Brain pericyte (primary cell): ENCODE data around the gene B4GALT3.
"Not testable (repeated sequence)": the region's sequence is repeated elsewhere in the genome, so short reads cannot be mapped to it uniquely, and the experiment has no call there.

Experiments
- DNase-seq: peaks from one replicate; pipeline ENCODE4 v3.0.0-alpha.2; 2012; ENCODE audit warnings: low read depth, low spot score

B4GALT3 gene

DNA sequence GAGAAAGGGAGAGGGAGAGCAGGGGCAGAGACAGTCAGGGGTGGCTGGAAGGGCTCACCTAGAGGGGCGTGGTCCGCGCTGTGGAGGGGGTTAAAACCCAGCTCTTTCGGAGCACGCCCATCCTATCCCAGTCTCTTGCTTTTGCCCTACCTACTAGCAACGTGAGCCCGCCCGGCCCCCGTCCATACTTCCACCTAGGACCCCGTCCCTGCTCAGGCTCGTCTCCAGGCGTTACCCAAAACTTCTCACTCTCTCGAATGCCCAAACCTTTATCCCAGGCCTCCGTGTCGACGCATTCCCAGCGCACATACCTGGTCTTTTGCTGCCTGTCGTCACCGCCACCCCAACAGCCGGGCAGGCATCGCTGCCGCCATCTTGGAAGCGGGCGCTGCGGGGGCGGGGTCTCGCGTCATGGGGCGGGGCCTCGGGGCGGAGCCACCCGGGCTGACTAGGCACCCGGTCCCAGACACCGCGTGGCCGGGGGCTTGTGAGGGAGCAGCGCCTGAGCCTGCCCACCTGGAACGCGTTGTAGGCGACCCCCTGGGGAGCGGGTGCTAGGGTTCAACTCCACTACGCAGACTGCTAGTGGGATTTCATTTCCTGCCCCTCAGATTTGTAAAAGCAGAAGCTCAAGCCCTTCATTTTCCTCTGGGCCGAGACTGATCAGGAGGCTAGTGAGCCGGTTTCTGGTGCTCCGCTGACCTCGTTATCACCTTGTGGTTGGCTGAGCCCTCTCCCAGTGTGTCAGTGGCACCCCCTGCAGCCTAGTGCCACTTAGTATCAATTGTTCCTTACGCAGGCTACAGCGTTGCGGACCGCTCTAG is at the start of gene B4GALT3:
TSS of gene B4GALT3 (minus strand) at position 396 of the 824 bp plus-strand sequence. CDS start 1,447 bp downstream, outside the sequence.
- peak; percentile 46 for DNase-seq

DNA sequence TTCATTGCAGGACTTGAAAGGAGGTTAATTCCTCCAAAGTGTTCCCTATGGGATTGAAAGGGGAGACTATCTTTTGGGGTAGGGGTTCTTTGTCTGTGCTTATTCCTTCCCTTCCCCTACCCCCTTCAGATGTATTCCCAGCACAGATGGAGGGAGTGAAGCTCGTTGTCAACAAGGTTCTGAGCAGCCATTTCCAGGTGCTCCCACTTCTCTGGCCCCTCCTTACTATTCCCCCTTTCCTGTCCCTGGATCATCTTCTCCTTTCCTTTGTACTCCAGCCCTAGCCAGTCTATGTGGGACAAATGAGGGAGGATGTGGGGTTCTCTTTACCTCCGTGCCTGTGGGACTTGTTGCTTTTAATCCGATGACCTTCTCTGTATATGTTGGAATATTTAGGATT is 49.5 kb upstream of the B4GALT3 start:
- DNase-seq = no peak

DNA sequence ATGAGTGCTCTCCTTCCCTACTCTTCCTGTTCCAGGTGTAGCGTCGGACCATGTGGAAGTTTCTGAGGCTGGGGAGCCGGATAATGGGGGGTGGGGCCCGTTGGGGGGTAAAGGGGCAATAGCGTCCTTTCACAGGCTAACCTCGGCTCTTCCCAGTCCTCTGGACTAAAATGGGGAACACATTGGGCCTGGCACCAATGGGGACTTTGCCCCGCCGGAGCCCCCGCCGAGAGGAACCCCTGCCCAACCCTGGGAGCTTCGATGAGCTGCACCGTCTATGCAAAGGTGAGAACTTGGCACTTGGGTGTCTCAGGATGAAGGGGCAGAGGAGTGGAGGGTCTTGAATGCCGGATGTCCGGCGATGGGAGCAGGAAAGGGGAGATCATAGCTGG is 49.0 kb upstream of the B4GALT3 start:
- DNase-seq = no peak

DNA sequence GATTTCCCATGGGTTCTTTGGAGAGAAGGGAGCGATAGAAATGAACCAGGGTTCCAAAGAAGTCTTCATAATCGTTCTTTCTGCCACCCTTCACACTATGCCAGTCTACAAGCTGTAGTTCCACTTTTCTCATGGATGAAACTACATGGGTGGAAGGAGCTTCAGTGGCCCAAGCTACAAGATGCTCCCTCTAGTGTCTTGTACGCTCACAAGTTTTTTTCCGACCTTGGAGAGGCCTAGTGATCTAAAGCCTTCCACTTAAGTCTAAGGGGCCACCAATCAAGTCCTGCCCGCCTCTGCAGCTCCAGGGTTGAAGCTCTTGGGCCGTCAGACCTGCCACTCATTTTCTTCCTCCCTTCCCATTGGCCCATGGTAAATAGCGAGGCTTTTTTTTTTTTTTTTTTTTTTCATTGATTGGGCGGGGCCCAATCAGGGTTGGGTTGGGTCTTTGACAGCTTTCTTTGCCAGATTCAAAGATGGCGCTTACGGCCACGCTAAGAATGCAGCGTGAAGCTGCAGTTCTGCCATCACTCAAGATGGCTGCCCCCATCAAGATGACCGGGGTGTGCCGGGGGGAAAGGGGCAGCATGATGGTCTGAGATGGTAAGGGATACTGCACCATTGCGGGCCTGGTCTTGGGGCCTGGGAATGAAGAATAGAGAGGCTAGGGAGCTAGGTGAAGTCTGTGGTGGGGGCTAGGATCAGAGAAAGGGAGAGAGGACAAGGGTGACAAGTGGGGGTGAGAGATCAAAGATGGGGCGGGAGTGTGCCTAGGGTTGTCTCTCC is 48.4 kb upstream of the B4GALT3 start, which contains the start of gene TOMM40L:
TSS of gene TOMM40L (plus strand) at position 527 of the 786 bp plus-strand sequence. CDS start 430 bp downstream, outside the sequence.
- DNase-seq = peak; percentile 98

DNA sequence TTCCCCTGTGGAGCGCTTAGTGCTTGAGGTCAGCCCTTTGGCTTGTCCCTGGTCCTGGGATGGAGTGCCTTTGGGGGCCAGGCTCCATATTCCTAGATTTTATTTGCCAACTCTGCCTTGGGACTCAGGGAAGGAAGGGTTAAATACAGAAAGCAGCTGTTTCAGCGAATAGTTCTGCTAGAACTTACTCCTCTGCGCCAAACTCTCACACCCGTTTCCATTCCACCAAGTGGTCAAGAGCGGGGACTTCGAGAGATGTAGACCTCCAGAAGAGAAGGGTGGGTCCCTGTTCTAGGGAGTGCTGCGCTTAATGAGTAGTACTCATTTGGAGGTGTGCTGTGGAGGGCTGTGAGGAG is 47.8 kb upstream of the B4GALT3 start:
- DNase-seq = no peak

DNA sequence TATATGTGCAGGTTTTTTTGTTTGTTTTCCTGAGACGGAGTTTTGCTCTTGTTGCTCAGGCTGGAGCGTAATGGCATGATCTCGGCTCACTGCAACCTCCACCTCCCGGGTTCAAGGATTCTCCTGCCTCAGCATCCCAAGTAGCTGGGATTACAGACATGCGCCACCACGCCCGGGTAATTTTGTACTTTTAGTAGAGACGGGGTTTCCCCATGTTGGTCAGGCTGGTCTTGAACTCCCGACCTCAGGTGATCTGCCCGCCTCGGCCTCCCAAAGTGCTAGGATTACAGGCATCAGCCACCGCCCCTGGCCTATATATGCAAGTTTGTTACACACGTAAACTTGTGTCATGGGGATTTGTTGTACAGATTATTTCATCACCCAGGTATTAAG is 47.4 kb upstream of the B4GALT3 start:
- DNase-seq = not testable (repeated sequence)

DNA sequence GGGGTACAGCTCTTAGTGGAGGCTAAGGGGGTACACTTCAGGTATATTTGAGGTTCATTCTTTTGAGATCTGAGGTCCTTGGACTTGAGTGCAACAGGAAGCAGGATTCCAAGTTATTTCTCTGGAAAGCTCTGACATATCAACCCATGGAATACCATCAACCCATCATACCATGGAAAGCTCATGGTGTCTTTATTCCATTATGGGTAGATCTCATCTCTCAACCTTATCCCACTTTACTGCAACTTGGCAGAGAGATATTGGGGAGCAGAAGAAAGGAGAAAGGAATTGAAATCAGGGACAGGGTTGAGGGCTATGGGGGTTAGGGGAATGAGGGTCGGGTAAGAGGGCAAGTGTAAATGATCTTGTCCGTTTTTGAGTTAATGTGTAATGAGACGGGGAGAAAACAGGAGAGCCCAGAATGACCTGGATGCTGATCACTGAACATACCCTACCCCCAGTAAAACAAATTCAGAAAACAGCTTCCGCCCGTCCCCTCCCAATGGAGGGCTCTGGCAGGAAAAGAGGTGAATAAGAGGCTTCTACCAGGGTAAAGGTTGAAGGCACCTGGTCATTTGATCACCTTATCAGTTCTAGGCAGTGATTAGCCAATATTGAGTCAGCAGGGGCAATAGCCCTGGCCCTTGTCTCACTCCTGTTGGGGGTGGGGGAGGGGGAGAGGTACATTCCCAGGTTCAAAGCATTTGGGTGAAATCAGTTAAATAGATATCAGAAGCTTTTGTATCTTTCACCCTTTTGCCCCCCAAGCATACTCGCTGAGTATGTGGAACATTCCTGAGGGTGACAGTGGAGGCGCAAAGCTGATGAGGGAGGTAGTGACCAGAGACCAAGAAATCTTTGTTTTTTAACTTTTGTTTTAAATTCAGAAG is 46.7 kb upstream of the B4GALT3 start:
- DNase-seq = no peak

DNA sequence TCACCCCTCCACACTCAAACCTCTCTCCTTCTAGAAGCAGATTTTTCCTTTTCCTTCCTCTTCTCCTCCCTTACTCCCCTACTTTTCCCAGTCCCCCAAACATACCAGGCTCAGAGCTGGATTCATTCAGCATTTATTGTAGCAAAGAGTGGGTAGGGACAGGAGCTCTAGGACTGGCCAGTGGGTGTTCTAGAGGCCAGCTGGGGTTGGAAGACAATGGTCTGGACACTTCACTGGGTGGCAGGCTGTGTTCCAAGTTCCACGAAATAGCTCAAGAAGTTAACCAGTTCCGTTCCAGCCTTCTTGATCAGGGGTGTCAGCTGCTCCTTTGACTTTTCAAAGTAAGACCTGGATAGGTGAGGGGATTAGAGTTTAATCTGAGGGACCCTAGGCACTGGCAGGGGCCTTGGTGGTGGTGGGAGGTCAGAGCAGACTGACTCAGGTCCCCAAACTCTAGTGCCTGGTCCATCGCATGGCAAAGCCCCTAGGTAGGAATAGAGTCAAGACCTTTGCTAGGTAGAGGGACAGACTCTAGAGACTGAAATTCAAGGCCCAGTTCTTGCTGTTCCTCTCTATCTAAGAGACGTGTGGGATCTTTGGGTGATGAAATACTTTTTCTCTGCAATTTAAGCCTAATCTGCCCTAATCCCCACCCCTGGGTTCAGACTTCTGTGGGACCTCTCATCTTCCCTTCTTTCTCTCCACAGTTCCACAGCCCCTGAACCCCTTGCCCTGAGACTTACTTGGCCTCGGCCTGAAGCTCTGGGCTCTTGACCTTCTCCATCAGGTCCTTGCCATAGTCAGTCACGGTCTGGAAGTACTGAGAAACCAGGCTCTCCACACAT is 45.1 kb upstream of the B4GALT3 start:
- DNase-seq = no peak

DNA sequence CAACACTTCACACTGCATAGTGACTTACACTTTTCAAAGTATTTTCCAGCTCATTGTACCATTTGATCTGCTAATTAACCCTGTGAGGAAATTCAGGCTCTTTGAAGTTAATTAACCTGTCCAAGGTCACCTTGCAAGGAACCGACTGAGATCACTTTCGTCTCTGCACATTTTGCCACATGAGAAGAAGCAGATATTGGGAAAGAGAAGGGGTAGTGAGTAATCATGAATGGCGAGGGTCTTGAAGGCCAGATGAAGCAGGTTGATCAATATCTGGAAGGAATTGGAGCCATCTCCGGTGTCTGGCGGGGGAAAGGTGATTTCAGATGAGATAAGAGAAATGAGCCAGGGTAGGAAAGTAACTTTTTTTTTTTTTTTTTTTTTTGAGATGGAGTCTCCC is 42.7 kb upstream of the B4GALT3 start:
- DNase-seq = no peak

DNA sequence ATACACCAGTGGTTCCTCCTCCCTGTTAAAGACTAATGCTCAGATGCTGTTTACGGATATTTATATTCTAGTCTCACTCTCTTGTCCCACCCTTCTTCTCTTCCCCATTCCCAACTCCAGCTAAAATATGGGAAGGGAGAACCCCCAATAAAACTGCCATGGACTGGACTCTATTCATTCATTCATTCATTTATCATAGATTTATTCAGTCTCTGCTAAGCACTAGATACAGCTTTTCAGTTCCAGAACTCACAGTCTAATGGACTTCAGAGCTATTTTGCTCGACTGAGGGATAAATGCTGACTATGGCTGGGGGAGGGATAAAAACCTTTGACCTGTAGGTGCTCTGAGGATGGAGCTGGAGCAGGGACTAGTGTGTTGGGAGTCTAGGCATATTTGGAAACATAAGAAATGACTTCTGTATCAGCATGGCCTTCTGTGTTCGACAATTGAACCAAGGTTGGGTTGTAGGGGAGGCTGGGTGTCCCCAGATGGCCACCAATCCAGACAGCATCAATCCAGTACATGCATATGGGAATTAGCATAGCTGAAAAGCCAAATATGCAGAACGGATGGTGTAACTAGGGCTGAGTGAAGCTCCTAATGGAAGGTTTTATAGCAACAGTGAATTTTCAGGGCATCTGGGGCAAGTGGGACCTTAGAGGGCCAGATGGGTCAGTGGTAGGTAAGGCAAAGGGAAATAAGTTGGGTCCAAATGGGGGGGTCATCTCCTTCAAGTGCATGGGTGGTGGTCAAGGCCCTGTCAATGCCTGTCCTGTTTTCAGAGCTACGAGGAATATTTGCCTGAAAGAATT is 42.0 kb upstream of the B4GALT3 start:
- no peak for DNase-seq

DNA sequence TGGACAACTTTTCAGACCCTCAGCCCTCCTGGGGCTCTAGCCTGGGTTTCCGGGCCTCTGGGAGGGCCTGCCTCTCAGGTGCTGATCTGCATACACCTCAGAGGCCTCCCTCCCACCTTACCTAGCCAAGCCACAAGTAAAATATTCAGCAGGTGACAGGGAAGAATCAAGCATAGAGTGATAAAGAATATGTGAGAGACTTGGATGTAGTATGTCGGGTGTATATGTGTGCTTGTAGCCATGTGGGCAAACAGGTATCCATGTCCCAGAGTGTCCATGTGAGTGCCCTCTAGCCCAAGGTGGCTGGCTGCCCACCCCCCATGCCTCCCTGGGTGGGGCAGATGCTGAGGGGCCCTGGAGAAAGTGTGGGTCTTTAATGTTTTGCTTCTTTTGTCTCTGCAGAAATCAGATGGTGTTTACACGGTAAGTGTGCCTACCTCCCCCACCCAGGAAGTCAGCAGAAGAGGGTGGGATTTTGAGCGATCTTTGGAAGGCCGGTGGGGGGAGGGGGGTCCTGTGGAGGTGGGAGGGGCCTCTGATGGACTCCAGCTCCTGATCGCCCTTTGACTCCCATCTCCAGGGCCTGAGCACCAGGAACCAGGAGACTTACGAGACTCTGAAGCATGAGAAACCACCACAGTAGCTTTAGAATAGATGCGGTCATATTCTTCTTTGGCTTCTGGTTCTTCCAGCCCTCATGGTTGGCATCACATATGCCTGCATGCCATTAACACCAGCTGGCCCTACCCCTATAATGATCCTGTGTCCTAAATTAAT is 41.2 kb upstream of the B4GALT3 start:
- DNase-seq = no peak

DNA sequence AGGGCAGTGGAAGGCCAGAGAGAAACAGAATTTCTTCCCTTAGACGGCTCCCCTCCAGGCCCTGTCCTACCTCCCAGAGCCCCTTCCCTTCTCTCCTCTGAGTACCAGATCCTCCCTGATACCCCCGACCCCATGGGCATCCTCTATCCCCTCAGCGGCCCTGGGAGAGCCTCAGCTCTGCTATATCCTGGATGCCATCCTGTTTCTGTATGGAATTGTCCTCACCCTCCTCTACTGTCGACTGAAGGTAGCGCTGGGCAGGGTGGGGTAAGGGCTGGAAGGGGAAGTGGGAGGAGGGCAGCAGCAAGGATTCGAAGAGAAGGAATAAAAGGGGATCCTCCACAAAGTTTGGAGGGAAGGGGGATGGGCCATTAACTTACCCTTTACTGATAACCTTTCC is 40.5 kb upstream of the B4GALT3 start:
- no peak for DNase-seq

DNA sequence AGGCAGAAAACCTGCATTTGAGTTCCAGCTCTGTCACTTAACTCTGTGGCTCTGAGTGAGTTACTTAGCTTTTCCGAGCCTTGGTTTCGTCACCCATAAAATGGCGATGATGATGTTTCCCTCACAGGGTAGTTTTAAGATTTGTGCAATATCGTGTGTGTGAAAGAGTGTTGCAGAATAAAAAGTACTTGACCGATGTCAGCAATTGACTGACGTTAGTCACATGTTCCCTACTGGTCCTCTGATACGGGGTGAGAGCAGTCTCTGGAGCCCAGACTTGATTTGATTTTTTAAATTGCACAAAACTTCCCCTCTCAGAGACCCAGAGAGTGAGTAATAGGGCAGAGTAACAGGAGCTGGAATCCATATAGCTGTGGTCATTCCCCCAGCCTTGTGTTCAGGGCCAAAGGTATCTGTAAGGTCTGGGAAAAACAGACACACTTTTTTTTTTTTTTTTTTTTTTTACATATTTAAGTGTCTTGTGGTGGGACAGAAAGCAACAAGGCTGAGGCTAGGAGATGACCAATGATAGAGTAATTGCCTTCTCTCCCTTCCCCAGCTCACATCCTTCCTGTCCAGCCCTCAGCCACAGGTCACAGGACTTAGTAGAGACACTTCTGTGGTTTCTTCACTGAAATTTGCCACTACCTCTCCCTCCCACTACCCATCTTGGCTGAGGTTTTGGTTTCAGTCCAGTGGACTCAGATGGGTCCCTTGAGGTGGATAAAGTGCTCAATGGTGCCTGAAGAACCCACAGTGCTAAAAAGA is 39.8 kb upstream of the B4GALT3 start:
- DNase-seq = no peak

DNA sequence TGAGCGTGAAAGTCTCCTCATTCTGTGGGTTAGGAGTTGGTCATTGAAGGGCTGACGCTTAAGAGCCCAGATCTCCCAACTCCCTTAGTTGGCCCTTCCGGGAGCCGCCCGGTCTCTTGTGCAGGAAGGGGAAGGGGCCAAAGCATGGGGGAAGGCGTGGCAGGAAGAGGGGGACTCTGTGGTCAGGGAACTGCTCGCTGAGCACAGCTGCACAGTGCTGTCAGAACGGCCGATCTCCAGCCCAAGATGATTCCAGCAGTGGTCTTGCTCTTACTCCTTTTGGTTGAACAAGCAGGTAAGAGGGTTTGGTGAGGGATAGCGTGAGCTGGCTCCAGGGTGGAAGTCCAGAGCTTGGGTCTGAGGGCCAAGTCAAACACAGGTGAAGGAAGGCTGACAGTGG is 37.8 kb upstream of the B4GALT3 start, which contains the start of gene FCER1G:
TSS of gene FCER1G (plus strand) at position 220 of the 400 bp plus-strand sequence. CDS start at position 247, 27 bp downstream.
- DNase-seq = no peak

DNA sequence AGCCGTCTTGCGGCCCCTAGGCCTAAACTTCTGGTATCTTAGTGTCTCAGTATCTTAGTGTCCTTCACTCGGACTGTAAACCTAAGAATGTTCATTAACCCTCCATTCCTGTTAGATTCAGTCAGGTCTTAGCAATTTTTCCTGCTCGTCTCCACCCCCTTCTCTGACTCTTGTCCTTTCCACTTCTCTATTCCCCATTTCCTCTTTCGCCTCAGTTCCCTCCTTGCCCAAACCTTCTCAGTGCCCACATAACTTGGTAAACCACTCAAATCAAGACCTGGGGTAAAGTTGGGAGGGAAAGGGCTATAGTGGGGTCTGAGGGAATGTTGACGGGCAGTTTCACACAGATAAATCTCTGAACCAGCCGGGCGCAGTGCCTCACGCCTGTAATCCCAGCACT is 37.1 kb upstream of the B4GALT3 start:
- DNase-seq = no peak

DNA sequence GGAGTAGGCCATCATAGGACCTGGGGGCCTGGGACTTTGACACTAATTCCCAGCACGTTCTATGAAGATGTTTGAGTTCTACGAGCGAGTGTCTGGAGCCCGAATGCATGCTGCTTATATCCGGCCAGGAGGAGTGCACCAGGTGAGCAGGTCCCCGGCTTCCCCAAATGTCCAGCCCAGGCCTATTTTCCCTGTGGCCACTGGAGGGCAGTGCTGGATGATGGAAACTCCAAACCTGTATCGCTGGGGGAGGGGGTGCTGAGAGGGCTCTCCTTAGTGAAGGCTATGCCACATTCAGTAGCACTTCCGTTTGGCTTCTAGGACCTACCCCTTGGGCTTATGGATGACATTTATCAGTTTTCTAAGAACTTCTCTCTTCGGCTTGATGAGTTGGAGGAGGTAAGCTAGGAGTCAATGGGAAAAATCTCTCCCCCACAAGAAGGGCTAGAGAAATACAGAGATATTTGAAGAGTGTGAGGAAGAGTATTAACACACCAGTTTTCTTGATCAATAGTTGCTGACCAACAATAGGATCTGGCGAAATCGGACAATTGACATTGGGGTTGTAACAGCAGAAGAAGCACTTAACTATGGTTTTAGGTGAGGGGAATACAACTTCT is 32.6 kb upstream of the B4GALT3 start:
- DNase-seq = no peak

DNA sequence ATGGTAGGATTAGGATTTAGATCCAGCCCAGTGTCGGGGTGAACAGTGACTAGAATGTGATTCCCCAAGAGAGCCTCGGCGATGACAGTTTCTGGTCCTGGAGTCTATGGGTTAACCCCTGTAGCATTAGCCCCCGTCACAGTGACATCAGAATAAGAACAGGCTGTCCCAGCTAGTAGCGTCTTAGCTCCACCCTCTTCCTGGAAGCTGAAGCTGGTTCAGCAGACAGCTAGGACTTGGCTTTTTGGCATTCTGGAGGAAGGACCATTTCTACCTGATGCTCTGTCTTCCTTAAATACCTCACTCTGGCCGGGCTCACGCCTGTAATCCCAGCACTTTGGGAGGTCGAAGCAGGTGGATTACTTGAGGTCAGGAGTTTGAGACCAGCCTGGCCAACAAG is 29.9 kb upstream of the B4GALT3 start:
- DNase-seq = no peak
